SK-N-SH treated with all-trans-retinoic acid at 6 μM for 48 hours (cell line): ENCODE results near the gene DHX38.

Experiments used
- ATAC-seq: fragments of 200-7000 bp; cut with Tn5 transposase; 3 replicates; pipeline ENCODE4 v1.9.1; 2020; ENCODE audit warnings: mild to moderate bottlenecking, moderate library complexity
- BACH2 ChIP-seq: fragments of 250-450 bp; sonication (Bioruptor Pico); IDR thresholded peaks from 2 replicates; pipeline ENCODE4 v1.9.0; 2021; ENCODE audit warnings: mild to moderate bottlenecking, borderline replicate concordance
- CSDC2 ChIP-seq: fragments of 250-450 bp; sonication (Bioruptor Pico); IDR thresholded peaks from 2 replicates; pipeline ENCODE4 v1.5.0; 2020; ENCODE audit warnings: mild to moderate bottlenecking, moderate library complexity
- ESRRG ChIP-seq: fragments of 250-450 bp; sonication (Bioruptor Pico); IDR thresholded peaks from 2 replicates; pipeline ENCODE4 v1.6.1; 2021; ENCODE audit warnings: mild to moderate bottlenecking
- GLIS3 ChIP-seq: fragments of 250-450 bp; sonication (Bioruptor Pico); IDR thresholded peaks from 2 replicates; pipeline ENCODE4 v1.5.0; 2020; ENCODE audit warnings: mild to moderate bottlenecking, moderate library complexity
- ISL1 ChIP-seq: fragments of 250-450 bp; sonication (Bioruptor Pico); IDR thresholded peaks from 2 replicates; pipeline ENCODE4 v2.1.2; 2022; ENCODE audit warnings: mild to moderate bottlenecking, moderate library complexity
- OSR1 ChIP-seq: fragments of 250-450 bp; sonication (Bioruptor Pico); IDR thresholded peaks from 2 replicates; pipeline ENCODE4 v1.8.0; 2022; ENCODE audit warnings: moderate library complexity, mild to moderate bottlenecking, inconsistent platforms
- PPARA ChIP-seq: fragments of 250-450 bp; sonication (Bioruptor Pico); IDR thresholded peaks from 2 replicates; pipeline ENCODE4 v1.5.0; 2020; ENCODE audit warnings: mild to moderate bottlenecking, borderline replicate concordance
- SNAI2 ChIP-seq: fragments of 250-450 bp; sonication (Bioruptor Pico); IDR thresholded peaks from 2 replicates; pipeline ENCODE4 v1.5.0; 2020; ENCODE audit warnings: mild to moderate bottlenecking, moderate library complexity
- TCF4 ChIP-seq: fragments of 250-450 bp; sonication (Bioruptor Pico); IDR thresholded peaks from 2 replicates; pipeline ENCODE4 v1.8.0; 2021; ENCODE audit warnings: mild to moderate bottlenecking, moderate library complexity, borderline replicate concordance
- ZFP30 ChIP-seq: fragments of 450-650 bp; formaldehyde crosslinking; IDR thresholded peaks from 2 replicates; pipeline ENCODE4 v1.5.0; 2022; ENCODE audit warnings: mild to moderate bottlenecking, moderate library complexity
- ZNF70 ChIP-seq: fragments of 450-650 bp; formaldehyde crosslinking; IDR thresholded peaks from 2 replicates; pipeline ENCODE4 v1.5.0; 2020; ENCODE audit warnings: mild to moderate bottlenecking, moderate library complexity
- ZNF8 ChIP-seq: fragments of 450-650 bp; formaldehyde crosslinking; IDR thresholded peaks from 2 replicates; pipeline ENCODE4 v1.5.0; 2020; ENCODE audit warnings: mild to moderate bottlenecking, moderate library complexity
- TF ChIP-seq, protein P1 (sequence below): fragments of 250-450 bp; sonication (Bioruptor Pico); IDR thresholded peaks from 2 replicates; pipeline ENCODE4 v1.8.0; 2021; ENCODE audit warnings: low read depth, mild to moderate bottlenecking, moderate library complexity, borderline replicate concordance
- TF ChIP-seq, protein P2 (sequence below): fragments of 250-450 bp; sonication (Bioruptor Pico); IDR thresholded peaks from 2 replicates; pipeline ENCODE4 v1.5.1; 2020; ENCODE audit warnings: low read depth, mild to moderate bottlenecking, moderate library complexity
- TF ChIP-seq, protein P3 (sequence below): fragments of 250-450 bp; sonication (Bioruptor Pico); IDR thresholded peaks from 2 replicates; pipeline ENCODE4 v1.5.0; 2020; ENCODE audit warnings: mild to moderate bottlenecking, moderate library complexity
- TF ChIP-seq, protein P4 (sequence below): fragments of 250-450 bp; sonication (Bioruptor Pico); IDR thresholded peaks from 2 replicates; pipeline ENCODE4 v1.8.0; 2020; ENCODE audit warnings: mild to moderate bottlenecking, moderate library complexity, borderline replicate concordance
- TF ChIP-seq, protein P5 (sequence below): fragments of 250-450 bp; sonication (Bioruptor Pico); IDR thresholded peaks from 2 replicates; pipeline ENCODE4 v1.5.1; 2021; ENCODE audit warnings: mild to moderate bottlenecking, moderate library complexity

DHX38 gene

DNA sequence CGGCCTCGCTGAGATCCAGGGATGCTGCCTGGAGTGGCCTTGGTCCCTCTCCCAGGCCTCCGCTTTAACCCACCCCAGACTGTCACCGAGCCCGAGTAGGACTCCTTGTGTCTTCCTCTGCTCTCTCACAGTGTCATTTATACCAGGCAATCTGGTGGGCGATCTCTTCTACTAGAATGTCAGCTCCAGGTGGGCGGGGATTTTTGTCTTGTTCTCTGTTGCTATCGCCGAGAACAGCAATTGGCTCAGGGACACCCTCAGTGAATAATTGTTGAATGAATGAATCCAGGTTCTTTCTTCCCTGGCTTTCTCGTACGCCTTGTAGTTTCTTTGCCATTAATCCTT is 591 bp downstream of the DHX38 start (continued):
- TF ChIP-seq, protein P1, sequence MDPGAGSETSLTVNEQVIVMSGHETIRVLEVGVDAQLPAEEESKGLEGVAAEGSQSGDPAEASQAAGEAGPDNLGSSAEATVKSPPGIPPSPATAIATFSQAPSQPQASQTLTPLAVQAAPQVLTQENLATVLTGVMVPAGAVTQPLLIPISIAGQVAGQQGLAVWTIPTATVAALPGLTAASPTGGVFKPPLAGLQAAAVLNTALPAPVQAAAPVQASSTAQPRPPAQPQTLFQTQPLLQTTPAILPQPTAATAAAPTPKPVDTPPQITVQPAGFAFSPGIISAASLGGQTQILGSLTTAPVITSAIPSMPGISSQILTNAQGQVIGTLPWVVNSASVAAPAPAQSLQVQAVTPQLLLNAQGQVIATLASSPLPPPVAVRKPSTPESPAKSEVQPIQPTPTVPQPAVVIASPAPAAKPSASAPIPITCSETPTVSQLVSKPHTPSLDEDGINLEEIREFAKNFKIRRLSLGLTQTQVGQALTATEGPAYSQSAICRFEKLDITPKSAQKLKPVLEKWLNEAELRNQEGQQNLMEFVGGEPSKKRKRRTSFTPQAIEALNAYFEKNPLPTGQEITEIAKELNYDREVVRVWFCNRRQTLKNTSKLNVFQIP (CRISPR knock-in tag) = no peak
- TF ChIP-seq OSR1 (CRISPR knock-in tag) = no peak

DNA sequence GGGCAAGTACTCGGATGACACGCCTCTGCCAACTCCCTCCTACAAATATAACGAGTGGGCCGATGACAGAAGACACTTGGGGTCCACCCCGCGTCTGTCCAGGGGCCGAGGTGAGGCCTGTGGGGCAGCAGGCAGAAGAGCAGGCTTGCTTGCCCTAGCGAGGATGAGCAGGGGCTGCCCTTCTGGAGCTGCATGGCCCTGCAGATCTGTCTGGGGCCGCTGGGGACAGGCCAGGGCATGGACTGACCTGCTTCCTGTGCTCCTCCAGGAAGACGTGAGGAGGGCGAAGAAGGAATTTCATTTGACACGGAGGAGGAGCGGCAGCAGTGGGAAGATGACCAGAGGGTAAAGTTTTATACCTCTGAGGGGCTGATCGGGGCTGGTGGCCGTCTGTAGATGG is 5.3 kb downstream of the DHX38 start:
- no peak for ATAC-seq
- TF ChIP-seq ESRRG (CRISPR knock-in tag) = no peak
- no peak for TF ChIP-seq PPARA (CRISPR knock-in tag)
- TF ChIP-seq, protein P2, sequence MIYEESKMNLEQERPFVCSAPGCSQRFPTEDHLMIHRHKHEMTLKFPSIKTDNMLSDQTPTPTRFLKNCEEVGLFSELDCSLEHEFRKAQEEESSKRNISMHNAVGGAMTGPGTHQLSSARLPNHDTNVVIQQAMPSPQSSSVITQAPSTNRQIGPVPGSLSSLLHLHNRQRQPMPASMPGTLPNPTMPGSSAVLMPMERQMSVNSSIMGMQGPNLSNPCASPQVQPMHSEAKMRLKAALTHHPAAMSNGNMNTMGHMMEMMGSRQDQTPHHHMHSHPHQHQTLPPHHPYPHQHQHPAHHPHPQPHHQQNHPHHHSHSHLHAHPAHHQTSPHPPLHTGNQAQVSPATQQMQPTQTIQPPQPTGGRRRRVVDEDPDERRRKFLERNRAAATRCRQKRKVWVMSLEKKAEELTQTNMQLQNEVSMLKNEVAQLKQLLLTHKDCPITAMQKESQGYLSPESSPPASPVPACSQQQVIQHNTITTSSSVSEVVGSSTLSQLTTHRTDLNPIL (CRISPR knock-in tag) = no peak
- no peak for TF ChIP-seq ISL1 (CRISPR knock-in tag)
- TF ChIP-seq BACH2 (CRISPR knock-in tag) = no peak
- TF ChIP-seq CSDC2 = no peak
- no peak for TF ChIP-seq ZNF70 (CRISPR knock-in tag)

DNA sequence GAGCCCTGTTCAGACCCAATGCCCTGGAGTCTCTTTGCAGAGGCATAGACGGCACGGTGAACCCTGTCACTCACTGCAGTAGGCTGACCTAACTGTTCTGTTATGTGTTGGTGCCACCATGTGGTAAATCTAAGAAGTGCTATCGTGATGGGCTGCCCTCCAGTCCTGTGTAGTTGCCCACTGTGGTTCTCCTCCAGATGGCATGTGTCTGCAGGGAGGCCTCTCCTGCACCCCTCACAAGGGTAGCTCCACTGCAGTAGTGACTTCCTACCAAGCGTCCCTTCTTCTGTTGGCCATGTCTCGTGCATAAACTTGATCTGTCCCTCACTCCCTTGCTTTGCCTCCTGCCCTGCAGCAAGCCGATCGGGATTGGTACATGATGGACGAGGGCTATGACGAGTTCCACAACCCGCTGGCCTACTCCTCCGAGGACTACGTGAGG is 5.8 kb downstream of the DHX38 start:
- ATAC-seq = peak; percentile 98
- TF ChIP-seq, protein P3, sequence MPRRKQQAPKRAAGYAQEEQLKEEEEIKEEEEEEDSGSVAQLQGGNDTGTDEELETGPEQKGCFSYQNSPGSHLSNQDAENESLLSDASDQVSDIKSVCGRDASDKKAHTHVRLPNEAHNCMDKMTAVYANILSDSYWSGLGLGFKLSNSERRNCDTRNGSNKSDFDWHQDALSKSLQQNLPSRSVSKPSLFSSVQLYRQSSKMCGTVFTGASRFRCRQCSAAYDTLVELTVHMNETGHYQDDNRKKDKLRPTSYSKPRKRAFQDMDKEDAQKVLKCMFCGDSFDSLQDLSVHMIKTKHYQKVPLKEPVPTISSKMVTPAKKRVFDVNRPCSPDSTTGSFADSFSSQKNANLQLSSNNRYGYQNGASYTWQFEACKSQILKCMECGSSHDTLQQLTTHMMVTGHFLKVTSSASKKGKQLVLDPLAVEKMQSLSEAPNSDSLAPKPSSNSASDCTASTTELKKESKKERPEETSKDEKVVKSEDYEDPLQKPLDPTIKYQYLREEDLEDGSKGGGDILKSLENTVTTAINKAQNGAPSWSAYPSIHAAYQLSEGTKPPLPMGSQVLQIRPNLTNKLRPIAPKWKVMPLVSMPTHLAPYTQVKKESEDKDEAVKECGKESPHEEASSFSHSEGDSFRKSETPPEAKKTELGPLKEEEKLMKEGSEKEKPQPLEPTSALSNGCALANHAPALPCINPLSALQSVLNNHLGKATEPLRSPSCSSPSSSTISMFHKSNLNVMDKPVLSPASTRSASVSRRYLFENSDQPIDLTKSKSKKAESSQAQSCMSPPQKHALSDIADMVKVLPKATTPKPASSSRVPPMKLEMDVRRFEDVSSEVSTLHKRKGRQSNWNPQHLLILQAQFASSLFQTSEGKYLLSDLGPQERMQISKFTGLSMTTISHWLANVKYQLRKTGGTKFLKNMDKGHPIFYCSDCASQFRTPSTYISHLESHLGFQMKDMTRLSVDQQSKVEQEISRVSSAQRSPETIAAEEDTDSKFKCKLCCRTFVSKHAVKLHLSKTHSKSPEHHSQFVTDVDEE (CRISPR knock-in tag) = no peak
- no peak for TF ChIP-seq TCF4
- no peak for TF ChIP-seq GLIS3 (CRISPR knock-in tag)
- TF ChIP-seq OSR1 (CRISPR knock-in tag) = no peak
- TF ChIP-seq, protein P1 (CRISPR knock-in tag) = no peak
- TF ChIP-seq SNAI2 (CRISPR knock-in tag) = no peak
- TF ChIP-seq ZNF70 (CRISPR knock-in tag) = no peak
- no peak for TF ChIP-seq BACH2 (CRISPR knock-in tag)
- TF ChIP-seq, protein P4, sequence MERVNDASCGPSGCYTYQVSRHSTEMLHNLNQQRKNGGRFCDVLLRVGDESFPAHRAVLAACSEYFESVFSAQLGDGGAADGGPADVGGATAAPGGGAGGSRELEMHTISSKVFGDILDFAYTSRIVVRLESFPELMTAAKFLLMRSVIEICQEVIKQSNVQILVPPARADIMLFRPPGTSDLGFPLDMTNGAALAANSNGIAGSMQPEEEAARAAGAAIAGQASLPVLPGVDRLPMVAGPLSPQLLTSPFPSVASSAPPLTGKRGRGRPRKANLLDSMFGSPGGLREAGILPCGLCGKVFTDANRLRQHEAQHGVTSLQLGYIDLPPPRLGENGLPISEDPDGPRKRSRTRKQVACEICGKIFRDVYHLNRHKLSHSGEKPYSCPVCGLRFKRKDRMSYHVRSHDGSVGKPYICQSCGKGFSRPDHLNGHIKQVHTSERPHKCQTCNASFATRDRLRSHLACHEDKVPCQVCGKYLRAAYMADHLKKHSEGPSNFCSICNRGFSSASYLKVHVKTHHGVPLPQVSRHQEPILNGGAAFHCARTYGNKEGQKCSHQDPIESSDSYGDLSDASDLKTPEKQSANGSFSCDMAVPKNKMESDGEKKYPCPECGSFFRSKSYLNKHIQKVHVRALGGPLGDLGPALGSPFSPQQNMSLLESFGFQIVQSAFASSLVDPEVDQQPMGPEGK = no peak
- no peak for TF ChIP-seq ZFP30 (CRISPR knock-in tag)
- TF ChIP-seq ESRRG (CRISPR knock-in tag) = no peak
- no peak for TF ChIP-seq ZNF8 (CRISPR knock-in tag)
- TF ChIP-seq, protein P5, sequence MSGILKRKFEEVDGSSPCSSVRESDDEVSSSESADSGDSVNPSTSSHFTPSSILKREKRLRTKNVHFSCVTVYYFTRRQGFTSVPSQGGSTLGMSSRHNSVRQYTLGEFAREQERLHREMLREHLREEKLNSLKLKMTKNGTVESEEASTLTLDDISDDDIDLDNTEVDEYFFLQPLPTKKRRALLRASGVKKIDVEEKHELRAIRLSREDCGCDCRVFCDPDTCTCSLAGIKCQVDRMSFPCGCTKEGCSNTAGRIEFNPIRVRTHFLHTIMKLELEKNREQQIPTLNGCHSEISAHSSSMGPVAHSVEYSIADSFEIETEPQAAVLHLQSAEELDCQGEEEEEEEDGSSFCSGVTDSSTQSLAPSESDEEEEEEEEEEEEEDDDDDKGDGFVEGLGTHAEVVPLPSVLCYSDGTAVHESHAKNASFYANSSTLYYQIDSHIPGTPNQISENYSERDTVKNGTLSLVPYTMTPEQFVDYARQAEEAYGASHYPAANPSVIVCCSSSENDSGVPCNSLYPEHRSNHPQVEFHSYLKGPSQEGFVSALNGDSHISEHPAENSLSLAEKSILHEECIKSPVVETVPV (CRISPR knock-in tag) = no peak

DNA sequence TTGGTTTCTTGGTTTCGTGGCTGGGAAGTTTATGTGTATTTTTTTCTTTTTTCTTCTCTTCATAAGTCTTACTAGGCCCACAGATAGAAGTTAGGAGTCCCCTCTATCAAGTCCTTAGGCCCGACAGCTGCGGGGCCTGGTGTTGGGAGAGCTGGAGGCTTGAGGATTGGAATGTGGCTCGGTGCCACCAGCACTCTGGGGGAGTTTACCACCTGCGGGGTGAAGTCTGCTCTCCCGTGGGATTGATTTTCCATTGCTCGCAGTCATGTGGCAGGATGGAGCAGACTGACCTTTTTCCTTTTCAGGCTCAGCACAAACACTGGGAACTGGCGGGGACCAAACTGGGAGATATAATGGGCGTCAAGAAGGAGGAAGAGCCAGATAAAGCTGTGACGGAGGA is 7.5 kb downstream of the DHX38 start:
- TF ChIP-seq, protein P4 = no peak
- TF ChIP-seq SNAI2 (CRISPR knock-in tag) (no peak), GLIS3 (CRISPR knock-in tag) (no peak), ZNF8 (CRISPR knock-in tag) (no peak), PPARA (CRISPR knock-in tag) (no peak), ESRRG (CRISPR knock-in tag) (no peak)
- TF ChIP-seq, protein P2 (CRISPR knock-in tag) = no peak
- TF ChIP-seq, all 23 proteins: peak for 0
- no peak for ATAC-seq
